ENCODE data around the gene GGA3.

DNA sequence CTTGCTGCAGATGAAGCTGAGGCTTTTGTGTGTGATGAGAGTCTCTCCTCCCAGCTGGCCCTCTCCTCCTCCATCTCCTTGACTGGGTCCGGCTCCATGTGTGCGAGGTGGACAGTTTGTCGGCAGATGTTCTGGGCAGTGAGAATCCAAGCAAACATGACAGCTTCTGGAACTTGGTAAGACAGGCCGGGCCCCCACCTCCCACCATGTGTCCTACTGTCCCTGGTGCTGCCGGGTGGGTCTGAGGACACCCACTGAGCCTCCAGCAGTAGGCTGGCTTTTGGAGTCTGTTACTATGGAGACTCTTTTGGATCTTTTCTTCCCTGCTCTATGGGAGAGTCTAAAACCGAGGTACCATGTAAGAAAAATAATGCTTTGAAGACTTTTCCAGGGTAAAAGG, 43.3 kb downstream of the GGA3 start:
- TF ChIP-seq EZH2 (IDR thresholded peaks at IDR 0.05; ENCODE audit: low read depth, unreplicated experiment), result no peak
- TF ChIP-seq, protein P1, sequence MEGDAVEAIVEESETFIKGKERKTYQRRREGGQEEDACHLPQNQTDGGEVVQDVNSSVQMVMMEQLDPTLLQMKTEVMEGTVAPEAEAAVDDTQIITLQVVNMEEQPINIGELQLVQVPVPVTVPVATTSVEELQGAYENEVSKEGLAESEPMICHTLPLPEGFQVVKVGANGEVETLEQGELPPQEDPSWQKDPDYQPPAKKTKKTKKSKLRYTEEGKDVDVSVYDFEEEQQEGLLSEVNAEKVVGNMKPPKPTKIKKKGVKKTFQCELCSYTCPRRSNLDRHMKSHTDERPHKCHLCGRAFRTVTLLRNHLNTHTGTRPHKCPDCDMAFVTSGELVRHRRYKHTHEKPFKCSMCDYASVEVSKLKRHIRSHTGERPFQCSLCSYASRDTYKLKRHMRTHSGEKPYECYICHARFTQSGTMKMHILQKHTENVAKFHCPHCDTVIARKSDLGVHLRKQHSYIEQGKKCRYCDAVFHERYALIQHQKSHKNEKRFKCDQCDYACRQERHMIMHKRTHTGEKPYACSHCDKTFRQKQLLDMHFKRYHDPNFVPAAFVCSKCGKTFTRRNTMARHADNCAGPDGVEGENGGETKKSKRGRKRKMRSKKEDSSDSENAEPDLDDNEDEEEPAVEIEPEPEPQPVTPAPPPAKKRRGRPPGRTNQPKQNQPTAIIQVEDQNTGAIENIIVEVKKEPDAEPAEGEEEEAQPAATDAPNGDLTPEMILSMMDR (conservative IDR thresholded peaks at IDR 0.05; ENCODE audit: low read depth in 2 of 2), result no peak

Data from GM23338 (cell line).